ENCODE data around the gene KCNJ16.

DNA sequence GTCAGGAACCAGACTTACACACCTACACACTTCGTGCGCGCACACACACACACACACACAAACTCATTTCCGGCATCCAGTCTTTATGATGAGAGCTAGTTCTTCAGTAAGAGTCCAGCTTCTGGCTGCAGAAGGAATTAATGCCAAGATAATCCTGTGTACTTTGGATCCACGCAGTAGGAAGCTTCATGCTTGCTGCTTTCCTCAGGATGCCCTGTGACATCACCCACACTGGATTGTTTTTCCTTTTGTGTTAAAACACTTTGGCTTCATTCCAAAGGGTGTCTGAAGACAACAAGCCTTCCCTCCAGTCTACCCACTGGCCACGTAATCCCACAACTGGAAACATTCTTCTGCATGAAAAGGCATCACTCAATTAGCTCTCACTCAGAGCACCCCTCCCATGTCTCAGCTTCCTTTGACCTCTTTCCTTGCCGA, 35.4 kb downstream of the KCNJ16 start:
- no peak for TF ChIP-seq CTCF (IDR thresholded peaks at IDR 0.05)
- no peak for TF ChIP-seq POLR2A (IDR thresholded peaks at IDR 0.05)

Data from breast epithelium (tissue), 3 donors.